GM19324 (cell line): ENCODE measurements around the gene SLC38A9.

ENCODE experiments used
- ATAC-seq: cut with Tn5 transposase; IDR thresholded peaks from one replicate; pipeline ENCODE4 v1.9.1; 2021; ENCODE audit warnings: mild to moderate bottlenecking, moderate library complexity; ENCODE audit not compliant: unreplicated experiment, low FRiP score

The SLC38A9 gene

DNA sequence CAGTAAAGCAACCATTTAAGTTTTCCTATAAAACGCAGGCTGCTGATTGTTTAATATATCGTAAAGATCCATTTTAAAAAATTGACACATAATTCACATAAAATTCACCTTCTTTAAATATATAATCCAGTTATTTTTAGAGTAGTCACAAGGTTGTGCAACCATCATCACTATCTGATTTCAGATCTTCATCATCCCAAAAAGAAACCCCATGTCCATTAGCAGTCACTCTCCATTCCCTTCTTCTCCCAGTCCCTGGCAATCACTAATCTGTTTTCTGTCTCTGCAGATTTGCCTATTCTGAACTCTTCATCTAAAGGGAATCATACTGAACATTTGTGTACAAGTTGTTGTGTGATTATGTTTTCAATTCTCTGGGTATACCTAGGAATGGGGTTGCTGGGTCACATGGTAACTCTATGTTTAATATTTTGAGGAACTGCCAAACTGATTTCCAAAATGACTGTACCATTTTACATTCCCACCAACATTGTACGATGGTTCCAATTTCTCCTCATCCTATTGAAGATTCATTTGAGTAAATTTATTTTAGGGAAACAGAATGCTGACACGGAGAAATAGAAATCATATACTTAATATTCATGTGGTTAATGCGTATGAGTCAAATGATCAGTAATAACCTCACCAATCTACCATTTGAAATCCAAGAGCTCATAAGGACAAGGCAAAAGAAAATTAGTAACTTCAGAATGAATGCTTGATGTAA, 119.6 kb downstream of the SLC38A9 start:
- ATAC-seq = no peak

DNA sequence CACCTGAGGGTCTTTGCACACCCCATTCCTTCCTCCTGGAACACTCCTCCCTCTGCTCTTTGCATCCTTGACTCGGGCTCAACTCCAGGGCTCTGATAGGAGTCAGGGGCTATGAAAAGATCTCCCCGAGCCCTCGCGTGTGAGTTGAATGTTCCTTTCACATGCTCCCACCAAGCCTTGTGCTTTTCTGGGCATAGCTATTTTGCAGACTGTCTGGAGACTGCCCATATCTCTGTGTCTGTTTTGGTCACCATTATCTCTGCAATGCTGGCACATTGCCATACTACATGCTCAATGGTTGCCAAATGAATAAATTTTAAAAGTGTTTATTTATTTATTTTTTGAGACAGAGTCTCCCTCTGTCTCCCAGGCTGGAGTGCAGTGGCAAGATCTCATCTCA, 120.4 kb downstream of the SLC38A9 start:
- ATAC-seq = no peak

DNA sequence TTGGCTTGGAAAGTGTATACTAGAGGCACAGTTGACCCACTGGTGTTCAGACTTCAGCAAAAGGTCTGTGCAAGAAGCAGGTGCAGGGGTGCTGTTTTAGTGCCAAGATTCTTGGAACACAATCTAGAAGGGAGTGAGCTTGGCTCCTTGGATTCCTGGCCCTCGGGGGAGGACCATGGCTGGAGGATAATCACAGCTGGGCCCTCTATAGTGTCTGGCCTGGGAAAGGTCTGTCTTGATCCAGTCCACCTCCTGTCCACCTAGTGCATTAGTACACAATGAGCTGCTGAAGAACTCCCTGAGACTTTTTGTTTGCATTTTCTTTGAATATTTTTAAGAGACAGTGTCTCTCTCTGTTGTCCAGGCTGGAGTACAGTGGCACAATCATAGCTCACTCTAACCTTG, 126.9 kb downstream of the SLC38A9 start:
- ATAC-seq = no peak

DNA sequence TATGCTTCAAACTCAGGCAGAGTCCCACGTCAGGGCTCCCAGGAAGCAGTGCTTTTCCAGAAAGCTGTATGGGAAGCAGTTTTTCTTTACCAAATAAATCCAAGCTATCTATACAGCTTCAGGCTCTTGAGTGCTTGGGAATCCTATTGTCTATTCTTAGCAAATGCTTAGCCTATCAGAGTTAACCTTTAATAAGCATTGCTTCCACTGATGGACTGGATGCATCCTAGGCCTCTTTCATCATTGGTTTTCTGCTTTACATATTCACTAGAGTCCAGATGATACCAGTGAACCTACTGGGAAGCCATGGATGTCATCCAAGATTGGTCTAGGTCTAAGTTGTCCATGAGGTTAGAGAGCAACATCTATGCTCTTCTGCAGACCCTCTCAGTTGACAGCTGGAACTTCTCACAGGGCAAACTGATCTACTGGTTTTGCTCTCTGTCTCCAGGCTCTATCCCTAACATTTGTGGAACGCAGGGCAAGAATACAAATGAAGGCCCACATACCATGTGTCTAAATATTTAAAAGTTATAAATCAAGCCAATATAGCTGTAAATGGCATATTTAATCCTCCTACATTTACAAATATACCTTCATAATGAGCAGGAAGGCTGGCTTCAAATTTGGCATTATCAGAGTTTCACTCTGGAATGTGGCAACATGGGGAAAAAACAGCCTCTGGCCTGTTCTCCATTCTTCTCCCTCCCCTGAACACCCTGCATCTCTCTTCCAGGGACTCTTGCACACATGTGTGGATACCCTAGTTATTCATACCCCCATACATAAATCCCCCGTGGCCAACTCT, 127.5 kb downstream of the SLC38A9 start:
- no peak for ATAC-seq

DNA sequence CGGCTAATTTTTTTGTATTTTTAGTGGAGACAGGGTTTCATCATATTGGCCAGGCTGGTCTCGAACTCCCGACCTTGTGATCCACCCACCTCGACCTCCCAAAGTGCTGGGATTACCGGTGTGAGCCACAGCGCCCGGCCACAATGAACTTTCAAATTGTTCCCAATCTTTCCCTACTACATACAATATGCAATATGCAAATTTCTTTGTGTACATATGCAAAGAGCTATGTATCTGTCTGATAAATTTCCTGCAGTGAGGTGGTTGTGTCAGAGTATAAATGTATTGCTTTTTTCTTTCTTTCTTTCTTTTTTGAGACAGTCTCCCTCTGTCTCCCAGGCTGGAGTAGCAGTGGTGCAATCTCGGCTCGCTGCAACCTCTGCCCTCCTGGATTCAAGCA, 128.5 kb downstream of the SLC38A9 start:
- ATAC-seq = no peak

DNA sequence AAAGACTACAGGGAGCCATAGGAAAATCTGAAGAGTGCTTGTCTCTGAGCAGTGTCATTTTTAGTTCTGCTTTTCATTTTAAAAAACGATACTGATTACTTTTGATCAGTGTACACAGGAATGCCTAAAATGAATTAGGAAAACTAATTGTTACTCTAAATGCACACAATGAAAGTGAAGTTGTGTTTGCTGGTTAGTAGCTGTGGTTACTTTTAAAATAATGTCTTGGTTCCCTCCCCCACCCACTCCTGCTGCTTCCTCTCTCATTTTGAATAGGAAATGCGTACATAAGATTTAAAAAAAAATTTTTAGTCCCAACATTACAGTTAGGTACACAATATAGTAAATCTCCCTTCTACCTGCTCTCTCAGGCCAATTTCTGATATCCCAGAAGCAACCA, 129.9 kb downstream of the SLC38A9 start:
- ATAC-seq = no peak

DNA sequence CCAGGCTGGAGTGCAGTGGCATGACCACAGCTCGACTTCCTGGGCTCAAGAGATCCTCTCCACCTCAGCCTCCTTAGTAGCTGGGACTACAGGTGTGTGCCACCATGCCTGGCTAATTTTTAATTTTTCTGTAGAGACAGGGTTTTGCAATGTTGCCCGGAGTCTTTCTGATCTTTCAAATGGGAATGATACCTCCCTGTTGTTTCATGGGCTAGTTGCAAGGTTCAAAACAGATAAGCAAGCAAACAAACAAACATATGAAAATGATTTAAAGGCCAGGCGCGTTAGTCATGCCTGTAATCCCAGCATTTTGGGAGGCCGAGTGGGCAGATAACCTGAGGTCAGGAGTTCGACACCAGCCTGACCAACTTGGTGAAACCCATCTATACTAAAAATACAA, 132.1 kb downstream of the SLC38A9 start:
- ATAC-seq = no peak

DNA sequence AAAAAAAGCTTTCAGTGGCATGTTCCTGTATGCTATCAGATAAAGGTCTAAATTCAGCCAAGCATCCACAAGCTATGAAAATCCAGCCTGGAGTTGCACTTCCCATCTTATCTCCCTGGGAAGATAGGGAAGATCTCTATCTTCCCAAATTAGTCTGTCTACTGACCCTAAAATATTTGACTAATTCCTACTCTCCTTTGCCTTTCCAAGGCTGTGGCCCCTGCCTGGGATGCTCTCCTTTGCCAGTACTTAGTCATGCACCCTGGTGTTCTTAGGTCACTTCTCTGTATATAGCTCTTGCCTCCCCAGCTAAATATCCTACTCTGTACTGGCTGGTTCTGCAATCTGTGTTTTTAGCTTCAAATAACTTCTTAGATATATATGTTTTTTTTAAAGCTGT, 133.4 kb downstream of the SLC38A9 start:
- no peak for ATAC-seq

DNA sequence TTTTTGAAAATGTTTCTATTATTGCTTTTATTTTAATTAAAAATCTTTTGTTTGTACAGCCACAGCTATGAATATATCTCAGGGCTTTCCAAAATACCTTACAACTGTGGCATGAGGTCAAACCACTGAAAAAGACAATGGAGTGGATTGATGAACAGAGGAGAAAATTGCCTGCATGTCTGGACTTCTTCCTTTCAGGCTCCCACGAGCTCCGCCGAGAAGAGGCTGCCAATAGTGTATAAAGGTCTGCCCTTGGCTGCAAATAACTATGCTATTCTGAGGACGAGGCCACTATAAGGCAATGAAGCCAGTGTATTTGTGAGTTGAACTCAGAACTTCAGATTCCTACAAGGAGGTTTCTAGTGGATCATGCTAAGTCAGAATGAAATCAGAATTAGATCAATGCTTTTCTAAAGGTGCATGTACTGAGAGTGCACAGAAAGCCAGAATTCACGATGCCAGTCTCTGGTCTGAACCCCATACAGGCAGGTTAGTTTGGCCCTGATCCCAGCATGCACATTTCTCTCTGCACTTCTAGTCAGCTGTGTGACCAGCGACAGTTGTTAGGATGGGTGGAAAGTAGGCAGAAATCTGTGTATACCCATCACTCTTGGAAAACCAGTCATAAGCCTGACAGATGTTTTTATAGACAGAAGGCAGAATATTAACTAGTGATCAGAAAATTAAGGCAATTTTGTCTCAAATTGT, 134.6 kb downstream of the SLC38A9 start:
- no peak for ATAC-seq

DNA sequence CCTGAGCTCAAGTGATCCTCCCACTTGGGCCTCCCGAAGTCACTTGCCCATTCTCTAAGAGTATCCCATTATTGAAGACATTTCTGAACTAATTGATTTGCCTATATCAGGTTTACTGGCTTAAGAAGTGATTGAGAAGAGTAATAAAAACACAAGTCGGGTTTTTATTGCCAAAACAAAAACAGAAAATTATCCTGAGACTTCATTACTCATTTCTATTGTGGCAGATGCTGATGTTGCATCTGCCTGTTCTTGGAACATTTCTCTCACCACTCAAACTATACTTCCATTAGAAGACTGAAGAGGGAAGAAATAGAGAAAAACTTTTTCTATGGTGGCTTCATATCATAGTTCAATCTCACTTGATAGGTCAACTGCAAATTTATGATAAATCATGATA, 135.5 kb downstream of the SLC38A9 start:
- ATAC-seq = no peak
